ENCODE data around the gene C11orf24. TPM values are rescaled to one million over a fixed set of nuclear protein-coding genes. Genes with fewer than 3 reads are reported as not detected.

The C11orf24 gene
- total and polyA plus RNA-seq, 2 of the 8 experiments (the other 6 are each of a cell fraction or from before 2014, with no cell fraction given), result 45.4 to 51.7 TPM

DNA sequence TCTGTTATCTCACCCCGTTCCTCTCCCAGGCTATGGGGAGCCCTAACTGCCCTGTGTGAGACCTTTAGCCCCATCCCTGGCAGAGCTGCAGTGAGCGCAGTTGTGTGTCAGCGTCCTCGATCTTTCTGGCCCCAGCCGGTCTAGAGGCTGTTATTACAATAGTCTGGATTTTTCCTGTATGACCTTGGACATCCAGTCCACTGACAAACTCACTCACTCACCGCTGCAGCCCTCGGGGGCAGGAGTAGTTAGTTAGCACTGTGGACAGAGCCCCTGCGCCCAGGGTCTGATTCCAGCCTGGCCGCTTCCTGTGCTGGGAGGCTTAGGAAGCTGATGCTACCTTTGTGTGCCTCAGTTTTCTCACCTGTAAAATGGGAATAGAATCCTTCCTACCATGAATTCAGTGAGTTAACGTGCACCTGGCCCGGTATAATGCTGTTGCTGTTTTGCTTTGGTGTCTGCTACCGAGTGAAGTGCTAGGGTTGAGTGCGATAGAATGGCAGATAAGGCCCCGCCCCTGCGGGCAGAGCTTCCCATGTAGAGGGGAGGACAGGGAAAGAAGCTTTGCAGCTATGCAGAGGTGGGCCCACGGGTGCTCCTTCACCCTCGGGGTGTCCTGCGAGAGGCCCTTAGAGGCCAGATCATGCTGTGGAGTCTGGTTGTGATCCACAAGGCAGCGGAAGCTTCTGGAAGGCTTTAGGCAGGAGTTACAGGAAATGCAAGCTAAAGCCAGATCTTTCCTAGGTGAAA is 43.6 kb upstream of the C11orf24 start (continued):
- TF ChIP-seq, protein P1, sequence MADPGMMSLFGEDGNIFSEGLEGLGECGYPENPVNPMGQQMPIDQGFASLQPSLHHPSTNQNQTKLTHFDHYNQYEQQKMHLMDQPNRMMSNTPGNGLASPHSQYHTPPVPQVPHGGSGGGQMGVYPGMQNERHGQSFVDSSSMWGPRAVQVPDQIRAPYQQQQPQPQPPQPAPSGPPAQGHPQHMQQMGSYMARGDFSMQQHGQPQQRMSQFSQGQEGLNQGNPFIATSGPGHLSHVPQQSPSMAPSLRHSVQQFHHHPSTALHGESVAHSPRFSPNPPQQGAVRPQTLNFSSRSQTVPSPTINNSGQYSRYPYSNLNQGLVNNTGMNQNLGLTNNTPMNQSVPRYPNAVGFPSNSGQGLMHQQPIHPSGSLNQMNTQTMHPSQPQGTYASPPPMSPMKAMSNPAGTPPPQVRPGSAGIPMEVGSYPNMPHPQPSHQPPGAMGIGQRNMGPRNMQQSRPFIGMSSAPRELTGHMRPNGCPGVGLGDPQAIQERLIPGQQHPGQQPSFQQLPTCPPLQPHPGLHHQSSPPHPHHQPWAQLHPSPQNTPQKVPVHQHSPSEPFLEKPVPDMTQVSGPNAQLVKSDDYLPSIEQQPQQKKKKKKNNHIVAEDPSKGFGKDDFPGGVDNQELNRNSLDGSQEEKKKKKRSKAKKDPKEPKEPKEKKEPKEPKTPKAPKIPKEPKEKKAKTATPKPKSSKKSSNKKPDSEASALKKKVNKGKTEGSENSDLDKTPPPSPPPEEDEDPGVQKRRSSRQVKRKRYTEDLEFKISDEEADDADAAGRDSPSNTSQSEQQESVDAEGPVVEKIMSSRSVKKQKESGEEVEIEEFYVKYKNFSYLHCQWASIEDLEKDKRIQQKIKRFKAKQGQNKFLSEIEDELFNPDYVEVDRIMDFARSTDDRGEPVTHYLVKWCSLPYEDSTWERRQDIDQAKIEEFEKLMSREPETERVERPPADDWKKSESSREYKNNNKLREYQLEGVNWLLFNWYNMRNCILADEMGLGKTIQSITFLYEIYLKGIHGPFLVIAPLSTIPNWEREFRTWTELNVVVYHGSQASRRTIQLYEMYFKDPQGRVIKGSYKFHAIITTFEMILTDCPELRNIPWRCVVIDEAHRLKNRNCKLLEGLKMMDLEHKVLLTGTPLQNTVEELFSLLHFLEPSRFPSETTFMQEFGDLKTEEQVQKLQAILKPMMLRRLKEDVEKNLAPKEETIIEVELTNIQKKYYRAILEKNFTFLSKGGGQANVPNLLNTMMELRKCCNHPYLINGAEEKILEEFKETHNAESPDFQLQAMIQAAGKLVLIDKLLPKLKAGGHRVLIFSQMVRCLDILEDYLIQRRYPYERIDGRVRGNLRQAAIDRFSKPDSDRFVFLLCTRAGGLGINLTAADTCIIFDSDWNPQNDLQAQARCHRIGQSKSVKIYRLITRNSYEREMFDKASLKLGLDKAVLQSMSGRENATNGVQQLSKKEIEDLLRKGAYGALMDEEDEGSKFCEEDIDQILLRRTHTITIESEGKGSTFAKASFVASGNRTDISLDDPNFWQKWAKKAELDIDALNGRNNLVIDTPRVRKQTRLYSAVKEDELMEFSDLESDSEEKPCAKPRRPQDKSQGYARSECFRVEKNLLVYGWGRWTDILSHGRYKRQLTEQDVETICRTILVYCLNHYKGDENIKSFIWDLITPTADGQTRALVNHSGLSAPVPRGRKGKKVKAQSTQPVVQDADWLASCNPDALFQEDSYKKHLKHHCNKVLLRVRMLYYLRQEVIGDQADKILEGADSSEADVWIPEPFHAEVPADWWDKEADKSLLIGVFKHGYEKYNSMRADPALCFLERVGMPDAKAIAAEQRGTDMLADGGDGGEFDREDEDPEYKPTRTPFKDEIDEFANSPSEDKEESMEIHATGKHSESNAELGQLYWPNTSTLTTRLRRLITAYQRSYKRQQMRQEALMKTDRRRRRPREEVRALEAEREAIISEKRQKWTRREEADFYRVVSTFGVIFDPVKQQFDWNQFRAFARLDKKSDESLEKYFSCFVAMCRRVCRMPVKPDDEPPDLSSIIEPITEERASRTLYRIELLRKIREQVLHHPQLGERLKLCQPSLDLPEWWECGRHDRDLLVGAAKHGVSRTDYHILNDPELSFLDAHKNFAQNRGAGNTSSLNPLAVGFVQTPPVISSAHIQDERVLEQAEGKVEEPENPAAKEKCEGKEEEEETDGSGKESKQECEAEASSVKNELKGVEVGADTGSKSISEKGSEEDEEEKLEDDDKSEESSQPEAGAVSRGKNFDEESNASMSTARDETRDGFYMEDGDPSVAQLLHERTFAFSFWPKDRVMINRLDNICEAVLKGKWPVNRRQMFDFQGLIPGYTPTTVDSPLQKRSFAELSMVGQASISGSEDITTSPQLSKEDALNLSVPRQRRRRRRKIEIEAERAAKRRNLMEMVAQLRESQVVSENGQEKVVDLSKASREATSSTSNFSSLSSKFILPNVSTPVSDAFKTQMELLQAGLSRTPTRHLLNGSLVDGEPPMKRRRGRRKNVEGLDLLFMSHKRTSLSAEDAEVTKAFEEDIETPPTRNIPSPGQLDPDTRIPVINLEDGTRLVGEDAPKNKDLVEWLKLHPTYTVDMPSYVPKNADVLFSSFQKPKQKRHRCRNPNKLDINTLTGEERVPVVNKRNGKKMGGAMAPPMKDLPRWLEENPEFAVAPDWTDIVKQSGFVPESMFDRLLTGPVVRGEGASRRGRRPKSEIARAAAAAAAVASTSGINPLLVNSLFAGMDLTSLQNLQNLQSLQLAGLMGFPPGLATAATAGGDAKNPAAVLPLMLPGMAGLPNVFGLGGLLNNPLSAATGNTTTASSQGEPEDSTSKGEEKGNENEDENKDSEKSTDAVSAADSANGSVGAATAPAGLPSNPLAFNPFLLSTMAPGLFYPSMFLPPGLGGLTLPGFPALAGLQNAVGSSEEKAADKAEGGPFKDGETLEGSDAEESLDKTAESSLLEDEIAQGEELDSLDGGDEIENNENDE (IDR thresholded peaks at IDR 0.05; ENCODE audit: insufficient replicate concordance, low read length), result no peak
- 0 out of 4 replicates have a peak, but pooled peaks of 1 of the 2 experiments have one; percentile 38 for TF ChIP-seq HDAC2 (IDR thresholded peaks at IDR 0.05; ENCODE audit: borderline replicate concordance in 1 of 2, low read depth in 2 of 2, low read length in 2 of 2)
- no peak for TF ChIP-seq RBBP5 (IDR thresholded peaks at IDR 0.05; ENCODE audit: borderline replicate concordance, low read depth, low read length)
